IMR-90 (cell line): ENCODE measurements around the gene POU2F1. TPM values are rescaled to one million over a fixed set of nuclear protein-coding genes. Genes with fewer than 3 reads are reported as not detected.

Experiments used
- ATAC-seq: fragments of 200-7000 bp; cut with Tn5 transposase; 2 replicates; pipeline ENCODE4 v1.9.1; 2020; ENCODE audit warnings: low read depth, mild to moderate bottlenecking, moderate library complexity
- BruUV-seq: library from RNA; stranded (reverse); fragments of 400-500 nt; replicated peaks from 2 replicates; lab custom pipeline; 2021; lab: Mats Ljungman, UMichigan
- CTCF ChIA-PET: fragments of 300-600 bp; formaldehyde crosslinking; extraction: SDS; loops from one replicate; lab custom pipeline; 2021; ENCODE audit warnings: antibody characterized with exemption; lab: Yijun Ruan, JAX
- POLR2A ChIA-PET: fragments of 300-600 bp; sonication (Branson Sonifier 250); formaldehyde crosslinking; loops from one replicate; lab custom pipeline; 2022; ENCODE audit warnings: antibody characterized with exemption; ENCODE audit not compliant: unreplicated experiment; lab: Charles Lee
- DNase-seq: peaks from one replicate; pipeline ENCODE4 v3.0.0; 2013
- H2AFZ ChIP-seq: replicated peaks from 2 replicates; pipeline ENCODE3; 2013; ENCODE audit warnings: low read length, mild to moderate bottlenecking; ENCODE audit not compliant: poor library complexity
- H2AK5ac ChIP-seq: 2 replicates; pipeline ENCODE4 v1.6.1; 2013; ENCODE audit warnings: low read depth, low read length, inconsistent platforms
- H2AK9ac ChIP-seq: replicated peaks from 2 replicates; pipeline ENCODE3; 2013; ENCODE audit warnings: mild to moderate bottlenecking, low read depth, low read length, moderate library complexity; ENCODE audit not compliant: poor library complexity
- H2BK120ac ChIP-seq: 2 replicates; pipeline ENCODE4 v1.6.1; 2013; ENCODE audit warnings: low read depth, low read length, inconsistent platforms
- H2BK15ac ChIP-seq: 3 replicates; pipeline ENCODE4 v1.6.1; 2013; ENCODE audit warnings: low read depth, low read length, inconsistent platforms
- H2BK20ac ChIP-seq: 2 replicates; pipeline ENCODE4 v1.6.1; 2013; ENCODE audit warnings: low read depth, mild to moderate bottlenecking, inconsistent platforms, low read length, moderate library complexity
- H2BK5ac ChIP-seq: 2 replicates; pipeline ENCODE4 v1.6.1; 2013; ENCODE audit warnings: mild to moderate bottlenecking, low read depth, low read length, inconsistent platforms; ENCODE audit not compliant: poor library complexity, severe bottlenecking
- H3K14ac ChIP-seq: replicated peaks from 2 replicates; pipeline ENCODE4 v1.6.1; 2013; ENCODE audit warnings: low read depth, low read length, inconsistent platforms
- H3K18ac ChIP-seq: 2 replicates; pipeline ENCODE4 v1.6.1; 2013; ENCODE audit warnings: low read depth, low read length, control low read depth
- H3K23ac ChIP-seq: 2 replicates; pipeline ENCODE4 v1.6.1; 2013; ENCODE audit warnings: low read depth, low read length, inconsistent platforms
- H3K27ac ChIP-seq: 2 replicates; pipeline ENCODE4 v1.5.1; 2013; ENCODE audit warnings: mild to moderate bottlenecking, control low read depth, low read length; ENCODE audit not compliant: insufficient read depth
- H3K27me3 ChIP-seq: 2 replicates; pipeline ENCODE4 v1.6.1; 2013; ENCODE audit warnings: low read length; ENCODE audit not compliant: control insufficient read depth, insufficient read depth
- H3K36me3 ChIP-seq: 2 replicates; pipeline ENCODE4 v1.6.1; 2013; ENCODE audit warnings: low read length, mixed read lengths; ENCODE audit not compliant: control insufficient read depth, insufficient read depth
- H3K4ac ChIP-seq: 2 replicates; pipeline ENCODE4 v1.6.1; 2013; ENCODE audit warnings: low read depth, low read length, inconsistent platforms
- H3K4me1 ChIP-seq: 2 replicates; pipeline ENCODE4 v1.6.1; 2013; ENCODE audit warnings: low read length, mixed read lengths; ENCODE audit not compliant: control insufficient read depth, insufficient read depth
- H3K4me2 ChIP-seq: 2 replicates; pipeline ENCODE4 v1.6.1; 2013; ENCODE audit warnings: low read depth, mild to moderate bottlenecking, control low read depth, low read length, moderate library complexity
- H3K4me3 ChIP-seq: 2 replicates; pipeline ENCODE4 v1.5.1; 2013; ENCODE audit warnings: low read depth, mild to moderate bottlenecking, control low read depth, low read length, moderate library complexity; ENCODE audit not compliant: insufficient read depth
- H3K56ac ChIP-seq: 2 replicates; pipeline ENCODE4 v1.6.1; 2013; ENCODE audit warnings: low read length, inconsistent platforms; ENCODE audit not compliant: insufficient read depth; ENCODE audit errors: extremely low read depth
- H3K79me1 ChIP-seq, 2 experiments: 2 replicates each; pipeline ENCODE4 v1.6.1; 2013; ENCODE audit warnings: low read length in 2 of 2, inconsistent platforms in 1 of 2, low read depth in 1 of 2
- H3K9ac ChIP-seq: 2 replicates; pipeline ENCODE4 v1.6.1; 2013; ENCODE audit warnings: low read depth, low read length, control low read depth
- H3K9me1 ChIP-seq: 2 replicates; pipeline ENCODE4 v1.6.1; 2013; ENCODE audit warnings: low read length, inconsistent platforms; ENCODE audit not compliant: insufficient read depth
- H3K9me3 ChIP-seq: 2 replicates; pipeline ENCODE4 v1.6.1; 2013; ENCODE audit warnings: low read length; ENCODE audit not compliant: control insufficient read depth, insufficient read depth
- H4K20me1 ChIP-seq: 2 replicates; pipeline ENCODE4 v1.6.1; 2013; ENCODE audit warnings: low read length, inconsistent platforms; ENCODE audit not compliant: insufficient read depth
- H4K5ac ChIP-seq: 2 replicates; pipeline ENCODE4 v1.6.1; 2013; ENCODE audit warnings: mild to moderate bottlenecking, low read depth, low read length, control low read depth
- H4K8ac ChIP-seq, 2 experiments: 2 replicates each; pipeline ENCODE4 v1.6.1; 2013; ENCODE audit warnings: low read depth in 2 of 2, low read length in 2 of 2, control low read depth in 1 of 2, inconsistent platforms in 1 of 2
- H4K91ac ChIP-seq: 2 replicates; pipeline ENCODE4 v1.6.1; 2013; ENCODE audit warnings: low read depth, low read length, inconsistent platforms; ENCODE audit not compliant: insufficient read depth
- MAZ ChIP-seq: IDR thresholded peaks from 2 replicates; pipeline ENCODE4 v1.6.1; 2012; ENCODE audit warnings: low read depth, mild to moderate bottlenecking, low read length, improper control_type of control experiment, moderate library complexity, borderline replicate concordance
- MXI1 ChIP-seq: IDR thresholded peaks from 2 replicates; pipeline ENCODE4 v1.6.1; 2012; ENCODE audit warnings: low read depth, mild to moderate bottlenecking, low read length, moderate library complexity, borderline replicate concordance
- WGBS, 2 experiments: methylation state at CpG; one replicate each; pipeline versions ENCODE4 v1.1.5 to v1.1.7; 2013; ENCODE audit warnings: missing lambda C conversion rate in 2 of 2; ENCODE audit not compliant: insufficient read length in 1 of 2; ENCODE audit errors: extremely low coverage in 2 of 2; 5-methylcytosine and 5-hydroxymethylcytosine counted together
- dilution Hi-C: fragments of 300-500 bp; cut with HindIII; formaldehyde crosslinking; loops from one replicate; pipeline ENCODE4 v1.14.3; 2018; ENCODE audit warnings: low sequenced_read_pairs; ENCODE audit not compliant: unreplicated experiment
- in situ Hi-C: fragments of 300-500 bp; cut with MboI; formaldehyde crosslinking; loops from 3 replicates; pipeline ENCODE4 v1.14.3; 2019; ENCODE audit warnings: low sequenced_read_pairs, inconsistent platforms, mixed read lengths
- intact Hi-C: fragments of 100-400 bp; cut with micrococcal nuclease; formaldehyde crosslinking; loops from 2 replicates; pipeline ENCODE4 v1.10.0; 2022
- polyA plus RNA-seq, 3 experiments: library from polyadenylated mRNA; depleted of rRNA; stranded (reverse); fragments of >200 nt; gene quantifications; 2 replicates each; pipeline ENCODE4 v1.2.3, GENCODE V29; 2012; ENCODE audit warnings: low replicate concordance in 1 of 3
- total RNA-seq: library from RNA; depleted of rRNA; stranded (reverse); fragments of >200 nt; gene quantifications from 2 replicates; pipeline ENCODE4 v1.2.3, GENCODE V29; 2012

The POU2F1 gene
- total and polyA plus RNA-seq, 2 of the 4 experiments (the other 2 are of a cell fraction): 1.2 to 3.4 TPM

DNA sequence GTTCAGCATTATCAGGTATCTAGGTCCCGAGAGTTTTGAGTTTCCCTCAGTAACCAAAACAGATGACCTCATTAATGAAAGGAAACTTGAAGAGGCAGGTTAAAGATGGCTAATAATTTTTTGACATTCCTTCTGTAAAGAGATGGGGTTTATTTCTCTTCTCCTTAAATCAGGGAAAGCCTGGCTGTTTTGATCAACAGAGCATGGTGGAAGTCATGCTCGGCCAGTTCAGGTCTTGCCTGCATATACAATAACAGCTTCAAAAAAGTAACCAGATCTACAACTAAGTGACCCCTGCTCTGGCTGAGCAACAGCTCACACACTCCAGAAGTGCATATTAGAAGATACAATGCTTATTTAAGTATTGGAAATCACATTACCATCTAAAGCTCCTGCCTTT is 36.6 kb upstream of the POU2F1 start:
- dilution Hi-C loops: no loop called here
- H3K56ac ChIP-seq: no peak overlapping the region
- CTCF ChIA-PET: no interaction called here

More for the DNA sequence above, 36.6 kb upstream of the POU2F1 start:
- no peak overlapping the region for H2BK20ac ChIP-seq
- peaks cover 6% of the 10 kb centered on the region; the same call in 1 of the 2 replicates for H3K27me3 ChIP-seq
- no peak overlapping the region for H2AK9ac ChIP-seq
- H2AFZ ChIP-seq: no peak overlapping the region
- no peak overlapping the region for H4K8ac ChIP-seq
- H4K20me1 ChIP-seq: no peaks in the 10 kb centered on the region
- no peak overlapping the region for H2BK15ac ChIP-seq
- no peak overlapping the region for H4K91ac ChIP-seq
- no CpG with 5 or more reads among the region's 2 CpGs for WGBS, 2 experiments
- TF ChIP-seq MAZ (no peak), MXI1 (no peak)
- no peak overlapping the region for H2AK5ac ChIP-seq
- no peaks in the 10 kb centered on the region for H3K79me1 ChIP-seq
- no peaks in the 10 kb centered on the region for H3K9me3 ChIP-seq
- in situ Hi-C loops: no loop called here
- H3K27ac ChIP-seq: no peak overlapping the region
- H3K18ac ChIP-seq: no peak overlapping the region
- H3K4me3 ChIP-seq: no peak overlapping the region
- H3K4me1 ChIP-seq: no peaks in the 10 kb centered on the region
- no peak overlapping the region for H4K5ac ChIP-seq
- H3K4ac ChIP-seq: no peak overlapping the region
- H3K9ac ChIP-seq: no peak overlapping the region
- H2BK5ac ChIP-seq: no peak overlapping the region
- no peak overlapping the region for H3K23ac ChIP-seq
- no peak overlapping the region for H3K4me2 ChIP-seq
- DNase-seq (no peak), ATAC-seq (no peak)
- H3K9me1 ChIP-seq: no peaks in the 10 kb centered on the region
- H3K14ac ChIP-seq: no peak overlapping the region
- intact Hi-C loops: no loop called here
- no peaks in the 10 kb centered on the region for H3K36me3 ChIP-seq
- no peak overlapping the region for H2BK120ac ChIP-seq
- BruUV-seq: no TSS peak
- POLR2A ChIA-PET: no interaction called here
